Measurements from ENCODE around the gene SCYL1. TPM values are rescaled to one million over a fixed set of nuclear protein-coding genes. Genes with fewer than 3 reads are reported as not detected.

The SCYL1 gene
- total RNA-seq, 1 donor from 2014 or later: 16.9 TPM

GRCh38 chr11:65586676-65587075 is 61.8 kb downstream of the SCYL1 start:
- peak; percentile 82 for DNase-seq (ENCODE audit: low spot score)
- H3K36me3 ChIP-seq: no peaks in the 10 kb centered on the region
- peaks cover 7% of the 10 kb centered on the region for H3K4me1 ChIP-seq
- H3K79me2 ChIP-seq (ENCODE audit: low read depth): no peaks in the 10 kb centered on the region
- Mint-ChIP-seq H3K9me3 (no peaks in the 10 kb centered on the region), H3K4me1 (peaks cover 40% of the 10 kb centered on the region), H3K27ac (peak overlapping the region; percentile 46), H3K4me3 (peak overlapping the region; percentile 35), H3K36me3 (peaks cover 2% of the 10 kb centered on the region), H3K27me3 (ENCODE audit: insufficient read depth, low read depth) (peaks cover 19% of the 10 kb centered on the region)
- H2AFZ ChIP-seq (replicated peaks): no peak overlapping the region
- no peaks in the 10 kb centered on the region for H3K9me3 ChIP-seq (ENCODE audit: low read depth)
- peak overlapping the region; percentile 27 for H3K4me2 ChIP-seq
- H3K27ac ChIP-seq: no peak overlapping the region
- peaks cover 31% of the 10 kb centered on the region for H3F3A ChIP-seq (ENCODE audit: low read depth)
- H3K4me3 ChIP-seq: no peak overlapping the region
- H3K27me3 ChIP-seq: peaks cover 79% of the 10 kb centered on the region
- no peak overlapping the region for H3K9ac ChIP-seq
- no peaks in the 10 kb centered on the region for H4K20me1 ChIP-seq (ENCODE audit: low read depth)
- TF ChIP-seq EZH2 (IDR thresholded peaks at IDR 0.05) (no peak), EZH2phosphoT487 (IDR thresholded peaks at IDR 0.05) (no peak), CTCF (IDR thresholded peaks at IDR 0.05) (no peak)

Small RNAs within 50 kb of the gene (small RNA-seq; reads per million reads assigned to genes)
- gene AP001362.1 (not detected), gene RF01684 (not detected)

Other genes starting within 250 kb of the SCYL1 start
- gene CDC42EP2, start 210.2 kb upstream of the SCYL1 start, total RNA-seq (ENCODE audit: low replicate concordance): 0.11 and 0.87 TPM in 2 replicates
- gene DPF2, start 191.2 kb upstream of the SCYL1 start, total RNA-seq (ENCODE audit: low replicate concordance): 63.3 and 72.1 TPM in 2 replicates
- 2.5 and 4.3 TPM in 2 replicates for gene TIGD3, start 170.3 kb upstream of the SCYL1 start, total RNA-seq (ENCODE audit: low replicate concordance)
- gene SLC25A45, start 142.4 kb upstream of the SCYL1 start, total RNA-seq (ENCODE audit: low replicate concordance): 0.47 and 1.2 TPM in 2 replicates
- gene FRMD8, start 138.4 kb upstream of the SCYL1 start, total RNA-seq (ENCODE audit: low replicate concordance): 5.8 and 28.3 TPM in 2 replicates
- gene NEAT1, start 102.3 kb upstream of the SCYL1 start, total RNA-seq (ENCODE audit: low replicate concordance): 2.8 and 4.0 TPM in 2 replicates
- gene MALAT1, start 26.0 kb upstream of the SCYL1 start, total RNA-seq (ENCODE audit: low replicate concordance): 5,397 and 9,030 TPM in 2 replicates
- 1.2 and 6.1 TPM in 2 replicates for gene LTBP3, start 33.3 kb downstream of the SCYL1 start, total RNA-seq (ENCODE audit: low replicate concordance)
- gene ZNRD2, start 45.4 kb downstream of the SCYL1 start, total RNA-seq (ENCODE audit: low replicate concordance): 15.5 and 34.0 TPM in 2 replicates
- 11.7 and 27.8 TPM in 2 replicates for gene FAM89B, start 47.5 kb downstream of the SCYL1 start, total RNA-seq (ENCODE audit: low replicate concordance)
- gene EHBP1L1, start 51.0 kb downstream of the SCYL1 start, total RNA-seq (ENCODE audit: low replicate concordance): 4.7 and 5.1 TPM in 2 replicates
- gene KCNK7, start 70.7 kb downstream of the SCYL1 start, total RNA-seq (ENCODE audit: low replicate concordance): 0.34 TPM in 1 of 2 replicates, not detected in the other
- 9.9 and 42.0 TPM in 2 replicates for gene MAP3K11, start 89.1 kb downstream of the SCYL1 start, total RNA-seq (ENCODE audit: low replicate concordance)
- 6.6 and 19.3 TPM in 2 replicates for gene PCNX3, start 90.7 kb downstream of the SCYL1 start, total RNA-seq (ENCODE audit: low replicate concordance)
- 4.7 and 16.4 TPM in 2 replicates for gene SIPA1, start 113.0 kb downstream of the SCYL1 start, total RNA-seq (ENCODE audit: low replicate concordance)
- gene RELA, start 137.8 kb downstream of the SCYL1 start, total RNA-seq (ENCODE audit: low replicate concordance): 11.0 and 14.7 TPM in 2 replicates
- 21.0 and 41.7 TPM in 2 replicates for gene KAT5, start 187.2 kb downstream of the SCYL1 start, total RNA-seq (ENCODE audit: low replicate concordance)
- 23.4 and 53.3 TPM in 2 replicates for gene RNASEH2C, start 195.7 kb downstream of the SCYL1 start, total RNA-seq (ENCODE audit: low replicate concordance)

Measured in neural progenitor cell (in vitro differentiated cells).